Measurements from ENCODE around the gene STEAP1B. TPM values are rescaled to one million over a fixed set of nuclear protein-coding genes. Genes with fewer than 3 reads are reported as not detected.

Gene STEAP1B
- total RNA-seq, 4 donors from 2014 or later, result 1.2 to 3.5 TPM; not detected in 2

GRCh38 chr7:22482503-22482902, 17.5 kb downstream of the STEAP1B start:
- intact Hi-C loops (cut with DNase I; ENCODE audit: low total_unique reads), result no loop called here
- DNase-seq, result no peak
- H3K36me3 ChIP-seq, result no peaks in the 10 kb centered on the region
- no peak for TF ChIP-seq CTCF (IDR thresholded peaks at IDR 0.05)
- no peak for TF ChIP-seq POLR2A (IDR thresholded peaks at IDR 0.05)
- H3K4me3 ChIP-seq, result no peak overlapping the region
- no peaks in the 10 kb centered on the region for H3K27me3 ChIP-seq
- no peaks in the 10 kb centered on the region for H3K9me3 ChIP-seq
- no peaks in the 10 kb centered on the region for H3K4me1 ChIP-seq
- no peak overlapping the region for H3K27ac ChIP-seq

GRCh38 chr7:22481726-22482125, 18.3 kb downstream of the STEAP1B start:
- Histone ChIP-seq H3K4me3 (no peak overlapping the region), H3K27ac (no peak overlapping the region), H3K27me3 (no peaks in the 10 kb centered on the region), H3K36me3 (no peaks in the 10 kb centered on the region), H3K4me1 (no peaks in the 10 kb centered on the region), H3K9me3 (no peaks in the 10 kb centered on the region)
- TF ChIP-seq POLR2A (IDR thresholded peaks at IDR 0.05), result no peak
- no peak for TF ChIP-seq CTCF (IDR thresholded peaks at IDR 0.05)
- intact Hi-C loops (cut with DNase I; ENCODE audit: low total_unique reads), result no loop called here
- DNase-seq, result no peak

DNA sequence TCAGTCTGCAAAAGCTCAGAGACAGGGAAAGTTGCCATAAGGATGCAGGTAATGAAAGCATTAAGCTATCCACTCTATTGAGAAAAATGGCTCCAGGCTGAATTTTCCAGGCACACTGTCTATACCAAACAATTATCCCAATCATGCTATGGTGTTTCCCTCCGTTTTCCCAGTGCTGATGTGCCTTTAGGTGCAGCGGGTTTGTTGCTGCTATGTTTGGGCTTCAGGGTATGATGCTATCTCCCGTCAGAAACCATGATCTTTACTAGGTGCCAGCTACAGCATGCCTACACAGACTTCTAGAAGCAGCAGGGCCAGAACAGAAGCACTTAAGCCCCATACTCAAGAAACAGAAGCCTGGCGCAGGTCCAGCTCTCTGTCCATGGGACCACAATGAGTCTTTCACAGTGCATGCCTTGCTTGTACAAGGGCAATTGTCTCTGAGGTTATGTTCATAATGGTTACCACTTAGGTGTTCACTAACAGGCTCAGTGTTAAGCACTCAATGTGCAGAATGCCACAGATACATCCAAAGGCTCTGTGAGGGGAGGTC, 19.4 kb downstream of the STEAP1B start:
- no peaks in the 10 kb centered on the region for H3K27me3 ChIP-seq
- intact Hi-C loops (cut with DNase I; ENCODE audit: low total_unique reads), result no loop called here
- H3K36me3 ChIP-seq, result no peaks in the 10 kb centered on the region
- no peaks in the 10 kb centered on the region for H3K9me3 ChIP-seq
- no peak for DNase-seq
- no peak overlapping the region for H3K4me3 ChIP-seq
- H3K4me1 ChIP-seq, result no peaks in the 10 kb centered on the region
- TF ChIP-seq POLR2A (IDR thresholded peaks at IDR 0.05) (no peak), CTCF (IDR thresholded peaks at IDR 0.05) (no peak)
- H3K27ac ChIP-seq, result no peak overlapping the region

GRCh38 chr7:22477876-22478450, 22.0 kb downstream of the STEAP1B start:
- intact Hi-C loops (cut with DNase I; ENCODE audit: low total_unique reads), result no loop called here
- DNase-seq, result no peak

More at GRCh38 chr7:22477876-22478450, 22.0 kb downstream of the STEAP1B start:
- Histone ChIP-seq H3K4me3 (no peak overlapping the region), H3K9me3 (no peaks in the 10 kb centered on the region), H3K27ac (no peak overlapping the region), H3K27me3 (no peaks in the 10 kb centered on the region), H3K4me1 (no peaks in the 10 kb centered on the region), H3K36me3 (no peaks in the 10 kb centered on the region)
- TF ChIP-seq CTCF (IDR thresholded peaks at IDR 0.05) (no peak), POLR2A (IDR thresholded peaks at IDR 0.05) (no peak)
